H9 (cell line): ENCODE data around the gene SGMS2. TPM values are rescaled to one million over a fixed set of nuclear protein-coding genes. Genes with fewer than 3 reads are reported as not detected.

Experiments used
- DNase-seq: peaks from one replicate; pipeline ENCODE4 v3.0.0-alpha.2; 2017
- H2AFZ ChIP-seq: one replicate; pipeline ENCODE4 v1.6.1; 2013; ENCODE audit warnings: mild to moderate bottlenecking, low read length, control low read depth, moderate library complexity
- H2AK5ac ChIP-seq: 2 replicates; pipeline ENCODE4 v1.6.1; 2013; ENCODE audit warnings: low read length, control low read depth, mixed read lengths; ENCODE audit not compliant: insufficient read length
- H2BK120ac ChIP-seq: one replicate; pipeline ENCODE4 v1.6.1; 2013; ENCODE audit warnings: low read depth, mild to moderate bottlenecking, low read length, control low read depth, inconsistent platforms; ENCODE audit not compliant: poor library complexity, severe bottlenecking
- H2BK12ac ChIP-seq: 2 replicates; pipeline ENCODE4 v1.6.1; 2013; ENCODE audit warnings: low read length, control low read depth, mixed read lengths, low read depth; ENCODE audit not compliant: insufficient read length
- H2BK15ac ChIP-seq: 2 replicates; pipeline ENCODE4 v1.6.1; 2013; ENCODE audit warnings: low read depth, low read length, control low read depth
- H2BK20ac ChIP-seq: one replicate; pipeline ENCODE4 v1.6.1; 2013; ENCODE audit warnings: low read depth, mild to moderate bottlenecking, low read length, control low read depth, inconsistent platforms; ENCODE audit not compliant: poor library complexity, severe bottlenecking
- H2BK5ac ChIP-seq: 2 replicates; pipeline ENCODE4 v1.6.1; 2013; ENCODE audit warnings: low read length, control low read depth, mixed read lengths; ENCODE audit not compliant: insufficient read length
- H3K14ac ChIP-seq: 2 replicates; pipeline ENCODE4 v1.6.1; 2013; ENCODE audit warnings: low read length, control low read depth; ENCODE audit not compliant: insufficient read depth
- H3K18ac ChIP-seq: 2 replicates; pipeline ENCODE4 v1.6.1; 2013; ENCODE audit warnings: low read depth, mild to moderate bottlenecking, mixed read lengths, low read length, control low read depth; ENCODE audit not compliant: insufficient read length
- H3K23ac ChIP-seq: 2 replicates; pipeline ENCODE4 v1.6.1; 2013; ENCODE audit warnings: low read length, control low read depth, mixed read lengths, low read depth; ENCODE audit not compliant: insufficient read length
- H3K23me2 ChIP-seq: 2 replicates; pipeline ENCODE4 v1.6.1; 2013; ENCODE audit warnings: low read depth, mild to moderate bottlenecking, mixed read lengths, low read length, control low read depth; ENCODE audit not compliant: insufficient read length, poor library complexity, severe bottlenecking
- H3K27ac ChIP-seq: 2 replicates; pipeline ENCODE4 v1.5.1; 2013; ENCODE audit warnings: low read length, control low read depth, mixed read lengths, low read depth; ENCODE audit not compliant: insufficient read length
- H3K27me3 ChIP-seq: 2 replicates; pipeline ENCODE4 v1.6.1; 2013; ENCODE audit warnings: low read length, control low read depth, inconsistent platforms; ENCODE audit not compliant: insufficient read depth
- H3K4ac ChIP-seq: 2 replicates; pipeline ENCODE4 v1.6.1; 2013; ENCODE audit warnings: low read depth, mild to moderate bottlenecking, control low read depth, inconsistent platforms, low read length, moderate library complexity
- H3K4me1 ChIP-seq: 2 replicates; pipeline ENCODE4 v1.6.1; 2013; ENCODE audit warnings: low read length, control low read depth, inconsistent platforms; ENCODE audit not compliant: insufficient read depth
- H3K4me2 ChIP-seq: 2 replicates; pipeline ENCODE4 v1.6.1; 2013; ENCODE audit warnings: low read length, control low read depth, mixed read lengths; ENCODE audit not compliant: insufficient read length, insufficient read depth
- H3K56ac ChIP-seq: 2 replicates; pipeline ENCODE4 v1.6.1; 2013; ENCODE audit warnings: low read depth, mild to moderate bottlenecking, mixed read lengths, low read length, control low read depth; ENCODE audit not compliant: insufficient read length
- H3K79me1 ChIP-seq: 2 replicates; pipeline ENCODE4 v1.6.1; 2013; ENCODE audit warnings: low read depth, mild to moderate bottlenecking, moderate library complexity, low read length, control low read depth, inconsistent platforms; ENCODE audit not compliant: insufficient read depth, poor library complexity, severe bottlenecking
- H3K79me2 ChIP-seq: 2 replicates; pipeline ENCODE4 v1.6.1; 2013; ENCODE audit warnings: low read length, control low read depth, inconsistent platforms; ENCODE audit not compliant: insufficient read depth
- H3K9ac ChIP-seq: 2 replicates; pipeline ENCODE4 v1.6.1; 2013; ENCODE audit warnings: low read length, control low read depth, mixed read lengths; ENCODE audit not compliant: insufficient read length; ENCODE audit errors: extremely low read depth
- H3K9me3 ChIP-seq: one replicate; pipeline ENCODE4 v1.6.1; 2013; ENCODE audit warnings: low read depth, low read length, inconsistent platforms; ENCODE audit not compliant: control insufficient read depth
- H3T11ph ChIP-seq: one replicate; pipeline ENCODE4 v1.6.1; 2013; ENCODE audit warnings: mild to moderate bottlenecking, low read length, control low read depth, inconsistent platforms
- H4K20me1 ChIP-seq: one replicate; pipeline ENCODE4 v1.6.1; 2013; ENCODE audit not compliant: control insufficient read depth, insufficient read length, insufficient read depth
- H4K5ac ChIP-seq: 2 replicates; pipeline ENCODE4 v1.6.1; 2013; ENCODE audit warnings: low read depth, mild to moderate bottlenecking, mixed read lengths, low read length, control low read depth; ENCODE audit not compliant: insufficient read length
- H4K8ac ChIP-seq: replicated peaks from 2 replicates; pipeline ENCODE4 v1.6.1; 2013; ENCODE audit warnings: low read length, control low read depth, mixed read lengths, low read depth; ENCODE audit not compliant: insufficient read length
- H4K91ac ChIP-seq: 2 replicates; pipeline ENCODE4 v1.6.1; 2013; ENCODE audit warnings: low read depth, mild to moderate bottlenecking, moderate library complexity, mixed read lengths, low read length, control low read depth; ENCODE audit not compliant: insufficient read length
- H3K27ac Mint-ChIP-seq, 3 experiments: 2 replicates in 2 of 3; 3 replicates in 1 of 3; pipeline ENCODE4 v1.8.0; 2020 to 2021; ENCODE audit warnings: mixed read lengths in 3 of 3, mild to moderate bottlenecking in 1 of 3, moderate library complexity in 1 of 3
- H3K27me3 Mint-ChIP-seq: 2 replicates; pipeline ENCODE4 v1.8.0; 2021; ENCODE audit warnings: low read depth, mild to moderate bottlenecking, moderate library complexity, mixed read lengths
- H3K36me3 Mint-ChIP-seq, 3 experiments: 2 replicates in 2 of 3; 3 replicates in 1 of 3; pipeline ENCODE4 v1.8.0; 2020 to 2021; ENCODE audit warnings: low read depth in 3 of 3, mixed read lengths in 3 of 3; ENCODE audit not compliant: insufficient read depth in 1 of 3
- H3K4me1 Mint-ChIP-seq, 2 experiments: 2 replicates each; pipeline ENCODE4 v1.8.0; 2020; ENCODE audit warnings: mixed read lengths in 2 of 2
- H3K4me3 Mint-ChIP-seq, 2 experiments: 2 replicates in 1 of 2; 3 replicates in 1 of 2; pipeline ENCODE4 v1.8.0; 2020 to 2021; ENCODE audit warnings: mild to moderate bottlenecking in 2 of 2, mixed read lengths in 2 of 2, moderate library complexity in 1 of 2
- H3K9me3 Mint-ChIP-seq, 2 experiments: 2 replicates in 1 of 2; 3 replicates in 1 of 2; pipeline ENCODE4 v1.8.0; 2020; ENCODE audit warnings: mild to moderate bottlenecking in 2 of 2, mixed read lengths in 2 of 2, moderate library complexity in 1 of 2
- WGBS: extraction: QIAGEN DNeasy Blood & Tissue Kit; methylation state at CpG from one replicate; pipeline ENCODE4 v1.1.7; 2013; ENCODE audit warnings: missing lambda C conversion rate, low lambda C conversion rate, mixed read lengths; ENCODE audit not compliant: insufficient read length; ENCODE audit errors: extremely low coverage; 5-methylcytosine and 5-hydroxymethylcytosine counted together
- total RNA-seq: library from RNA; stranded (reverse); gene quantifications from 2 replicates; pipeline ENCODE4 v1.2.1, GENCODE V29; 2021
- TF ChIP-seq, protein P1 (sequence below): fragments of 200-600 bp; sonication (generic); conservative IDR thresholded peaks from 3 replicates; pipeline ENCODE4 v1.8.0; 2021; ENCODE audit warnings: antibody characterized with exemption, mild to moderate bottlenecking

Gene SGMS2
- total RNA-seq, 1 experiment from 2014 or later: 9.7 TPM

DNA sequence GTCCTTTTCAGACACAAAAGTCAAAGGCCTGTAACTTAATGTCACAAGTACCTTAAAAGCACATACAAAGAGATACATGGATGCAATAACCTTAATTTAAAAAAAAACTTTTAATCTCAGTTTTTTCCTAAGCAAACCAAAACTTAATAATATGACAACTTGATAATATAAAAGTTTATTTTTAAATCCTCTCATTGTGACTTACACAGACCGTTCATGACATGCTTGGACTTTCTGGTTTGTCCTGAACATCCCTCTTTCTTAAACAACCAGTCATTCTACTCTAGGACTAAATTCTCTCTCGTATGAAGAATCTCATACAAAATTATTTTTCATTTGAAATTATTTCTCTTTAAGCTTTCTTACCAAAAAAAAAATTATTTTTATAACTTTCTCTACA lies 63.5 kb downstream of the SGMS2 start:
- Mint-ChIP-seq H3K36me3 (peaks cover 35 to 80% (median 65%) of the 10 kb centered on the region in 3 experiments), H3K9me3 (peaks cover 63 to 64% of the 10 kb centered on the region in 2 experiments), H3K4me3 (no peak overlapping the region), H3K27ac (no peak overlapping the region), H3K27me3 (no peaks in the 10 kb centered on the region), H3K4me1 (peaks cover 9 to 27% of the 10 kb centered on the region in 2 experiments)
- no peak overlapping the region for H4K5ac ChIP-seq
- no peak overlapping the region for H2AFZ ChIP-seq
- H2BK5ac ChIP-seq: no peak overlapping the region
- no peaks in the 10 kb centered on the region for H3K79me1 ChIP-seq
- H2BK12ac ChIP-seq: no peak overlapping the region
- H3T11ph ChIP-seq: no peak overlapping the region
- no peaks in the 10 kb centered on the region for H3K27me3 ChIP-seq
- H3K9me3 ChIP-seq: peaks cover 5% of the 10 kb centered on the region
- H3K23ac ChIP-seq: no peak overlapping the region
- TF ChIP-seq, protein P1, sequence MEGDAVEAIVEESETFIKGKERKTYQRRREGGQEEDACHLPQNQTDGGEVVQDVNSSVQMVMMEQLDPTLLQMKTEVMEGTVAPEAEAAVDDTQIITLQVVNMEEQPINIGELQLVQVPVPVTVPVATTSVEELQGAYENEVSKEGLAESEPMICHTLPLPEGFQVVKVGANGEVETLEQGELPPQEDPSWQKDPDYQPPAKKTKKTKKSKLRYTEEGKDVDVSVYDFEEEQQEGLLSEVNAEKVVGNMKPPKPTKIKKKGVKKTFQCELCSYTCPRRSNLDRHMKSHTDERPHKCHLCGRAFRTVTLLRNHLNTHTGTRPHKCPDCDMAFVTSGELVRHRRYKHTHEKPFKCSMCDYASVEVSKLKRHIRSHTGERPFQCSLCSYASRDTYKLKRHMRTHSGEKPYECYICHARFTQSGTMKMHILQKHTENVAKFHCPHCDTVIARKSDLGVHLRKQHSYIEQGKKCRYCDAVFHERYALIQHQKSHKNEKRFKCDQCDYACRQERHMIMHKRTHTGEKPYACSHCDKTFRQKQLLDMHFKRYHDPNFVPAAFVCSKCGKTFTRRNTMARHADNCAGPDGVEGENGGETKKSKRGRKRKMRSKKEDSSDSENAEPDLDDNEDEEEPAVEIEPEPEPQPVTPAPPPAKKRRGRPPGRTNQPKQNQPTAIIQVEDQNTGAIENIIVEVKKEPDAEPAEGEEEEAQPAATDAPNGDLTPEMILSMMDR: no peak
- no peak for DNase-seq
- no peaks in the 10 kb centered on the region for H3K79me2 ChIP-seq
- no CpG with 5 or more reads among the region's 2 CpGs for WGBS
- H3K4me1 ChIP-seq: peaks cover 2% of the 10 kb centered on the region; the same call in 1 of the 2 replicates
- H2BK15ac ChIP-seq: no peak overlapping the region
- H2AK5ac ChIP-seq: no peak overlapping the region
- H4K91ac ChIP-seq: no peak overlapping the region
- H3K23me2 ChIP-seq: no peaks in the 10 kb centered on the region
- no peak overlapping the region for H3K18ac ChIP-seq
- H3K4ac ChIP-seq: no peak overlapping the region
- no peak overlapping the region for H2BK120ac ChIP-seq
- no peak overlapping the region for H3K27ac ChIP-seq
- no peak overlapping the region for H2BK20ac ChIP-seq
- no peak overlapping the region for H3K4me2 ChIP-seq
- H3K9ac ChIP-seq: no peak overlapping the region
- no peak overlapping the region for H3K56ac ChIP-seq
- H4K20me1 ChIP-seq: no peaks in the 10 kb centered on the region
- H4K8ac ChIP-seq: no peak overlapping the region
- H3K14ac ChIP-seq: no peak overlapping the region
